Esophagus muscularis mucosa (tissue), 4 donors: ENCODE measurements around the gene CYTH1. TPM values are rescaled to one million over a fixed set of nuclear protein-coding genes. Genes with fewer than 3 reads are reported as not detected.

ENCODE experiments used
- DNase-seq: peaks from one replicate; pipeline ENCODE4 v3.0.0-alpha.2; 2017; ENCODE audit errors: extremely low spot score
- H3K27ac ChIP-seq, 4 donors: fragments of 200-600 bp; sonication (generic); replicated peaks in 1 of 4; 1 replicate in 3 of 4; 2 replicates in 1 of 4; pipeline ENCODE4 v1.5.1; 2016 to 2019; ENCODE audit warnings: mild to moderate bottlenecking in 1 of 4
- H3K27me3 ChIP-seq, 4 donors: fragments of 200-600 bp; sonication (generic); one replicate each; pipeline versions ENCODE4 v1.5.1 to v1.6.0; 2016 to 2019
- H3K36me3 ChIP-seq, 4 donors: fragments of 200-600 bp; sonication (generic); one replicate each; pipeline ENCODE4 v1.5.1; 2016 to 2019
- H3K4me1 ChIP-seq, 4 donors: fragments of 200-600 bp; sonication (generic); one replicate each; pipeline ENCODE4 v1.5.1; 2016 to 2019
- H3K4me3 ChIP-seq, 4 donors: fragments of 200-600 bp; sonication (generic); 1 replicate in 2 of 4; 2 replicates in 2 of 4; pipeline ENCODE4 v1.5.1; 2016 to 2019; ENCODE audit warnings: mild to moderate bottlenecking in 4 of 4, moderate library complexity in 1 of 4
- H3K9me3 ChIP-seq, 4 donors: fragments of 200-600 bp; sonication (generic); 1 replicate in 3 of 4; 2 replicates in 1 of 4; pipeline ENCODE4 v1.5.1; 2016 to 2019
- CTCF ChIP-seq, 3 experiments: fragments of 200-600 bp in 2 of 3; fragments of 450-650 bp in 1 of 3; sonication (generic) in 2 of 3; IDR thresholded peaks; one replicate each; pipeline ENCODE4 v1.5.1; 2017 to 2019; ENCODE audit warnings: antibody characterized with exemption in 3 of 3, mild to moderate bottlenecking in 2 of 3, moderate library complexity in 1 of 3
- EP300 ChIP-seq: sonication (generic); formaldehyde crosslinking; IDR thresholded peaks from one replicate; pipeline ENCODE4 v1.6.1; 2017; ENCODE audit warnings: antibody characterized with exemption
- POLR2A ChIP-seq: fragments of 450-650 bp; IDR thresholded peaks from one replicate; pipeline ENCODE4 v1.6.1; 2017; ENCODE audit warnings: antibody characterized with exemption, moderate library complexity, mild to moderate bottlenecking, low read depth
- POLR2AphosphoS5 ChIP-seq, 2 donors: sonication (generic); formaldehyde crosslinking; IDR thresholded peaks; one replicate each; pipeline ENCODE4 v1.6.1; 2017; ENCODE audit warnings: antibody characterized with exemption in 2 of 2
- WGBS: methylation state at CpG from one replicate; pipeline ENCODE4 v1.1.5; 2018; 5-methylcytosine and 5-hydroxymethylcytosine counted together
- intact Hi-C: fragments of 100-400 bp; cut with DNase I; formaldehyde crosslinking; loops from one replicate; pipeline ENCODE4 v1.15.1; 2023
- total RNA-seq, 4 donors: library from RNA; depleted of rRNA; stranded (reverse); fragments of >200 nt; gene quantifications; one replicate each; pipeline versions ENCODE4 v1.1.0 to v1.2.1, GENCODE V29; 2016

CYTH1 gene
- total RNA-seq, 4 donors from 2014 or later, result 25.7 to 39.4 (median 35.7) TPM

GRCh38 chr17:78803186-78803845 is 21.2 kb upstream of the CYTH1 start:
- Histone ChIP-seq H3K4me3 (peak overlapping the region in 1 of 4 donors; percentile 19), H3K36me3 (peaks cover 56 to 91% (median 89%) of the 10 kb centered on the region in 4 donors), H3K27me3 (no peaks in the 10 kb centered on the region), H3K9me3 (no peaks in the 10 kb centered on the region), H3K4me1 (peaks cover 4 to 30% (median 15%) of the 10 kb centered on the region in 4 donors), H3K27ac (peak overlapping the region; percentile 4 to 35 (median 10))
- no peak for DNase-seq
- no peak for TF ChIP-seq EP300
- no peak for TF ChIP-seq CTCF (IDR thresholded peaks at IDR 0.05)
- no peak for TF ChIP-seq POLR2A
- no peak for TF ChIP-seq POLR2AphosphoS5 (IDR thresholded peaks at IDR 0.05)
- intact Hi-C loops, result no loop called here
- 79% methylated on average over 17 of the region's 21 CpGs for WGBS

GRCh38 chr17:78802459-78802858 is 20.4 kb upstream of the CYTH1 start:
- 96% methylated on average over 14 of the region's 14 CpGs for WGBS
- intact Hi-C loops, result no loop called here
- TF ChIP-seq POLR2A, result no peak
- no peak for TF ChIP-seq EP300
- TF ChIP-seq CTCF (IDR thresholded peaks at IDR 0.05), result no peak
- no peak for TF ChIP-seq POLR2AphosphoS5 (IDR thresholded peaks at IDR 0.05)
- Histone ChIP-seq H3K9me3 (no peaks in the 10 kb centered on the region), H3K27ac (no peak overlapping the region), H3K36me3 (peaks cover 59 to 91% (median 89%) of the 10 kb centered on the region in 4 donors), H3K27me3 (no peaks in the 10 kb centered on the region), H3K4me3 (no peak overlapping the region), H3K4me1 (peaks cover 4 to 30% (median 15%) of the 10 kb centered on the region in 4 donors)
- no peak for DNase-seq

- Histone ChIP-seq H3K4me3 (no peak overlapping the region), H3K27me3 (no peaks in the 10 kb centered on the region), H3K4me1 (peaks cover 4 to 33% (median 15%) of the 10 kb centered on the region in 4 donors), H3K9me3 (no peaks in the 10 kb centered on the region), H3K36me3 (peaks cover 59 to 91% (median 89%) of the 10 kb centered on the region in 4 donors), H3K27ac (no peak overlapping the region)
- WGBS, result 92% methylated on average over 25 of the region's 30 CpGs
- TF ChIP-seq CTCF (IDR thresholded peaks at IDR 0.05) (no peak), POLR2AphosphoS5 (IDR thresholded peaks at IDR 0.05) (no peak), POLR2A (no peak), EP300 (no peak)
- intact Hi-C loops, result no loop called here
- DNase-seq, result no peak
Observed at GRCh38 chr17:78802008-78802407, 19.9 kb upstream of the CYTH1 start.

GRCh38 chr17:78800132-78800931 is 18.3 kb upstream of the CYTH1 start:
- intact Hi-C loops, result no loop called here
- Histone ChIP-seq H3K4me1 (peaks cover 7 to 30% (median 17%) of the 10 kb centered on the region in 4 donors), H3K9me3 (no peaks in the 10 kb centered on the region), H3K4me3 (no peak overlapping the region), H3K36me3 (peaks cover 59 to 91% (median 89%) of the 10 kb centered on the region in 4 donors), H3K27ac (no peak overlapping the region), H3K27me3 (no peaks in the 10 kb centered on the region)
- no peak for DNase-seq
- no peak for TF ChIP-seq CTCF (IDR thresholded peaks at IDR 0.05)
- no peak for TF ChIP-seq POLR2AphosphoS5 (IDR thresholded peaks at IDR 0.05)
- no peak for TF ChIP-seq POLR2A
- no peak for TF ChIP-seq EP300
- 91% methylated on average over 16 of the region's 18 CpGs for WGBS
